ENCODE results near the gene POM121L12.

POM121L12 gene

GRCh38 chr7:53035499-53036412 lies at the start of gene POM121L12:
POM121L12 (plus strand) TSS chr7:53035633; CDS start chr7:53035672, 39 bp downstream.
- DNase-seq (ENCODE audit: low read depth): no peak

- no peak for DNase-seq (ENCODE audit: low read depth)
Measured at GRCh38 chr7:52992001-52992400, 43.4 kb upstream of the POM121L12 start.

- DNase-seq (ENCODE audit: low read depth): no peak
Measured at GRCh38 chr7:52992479-52993162, 42.8 kb upstream of the POM121L12 start.

DNA sequence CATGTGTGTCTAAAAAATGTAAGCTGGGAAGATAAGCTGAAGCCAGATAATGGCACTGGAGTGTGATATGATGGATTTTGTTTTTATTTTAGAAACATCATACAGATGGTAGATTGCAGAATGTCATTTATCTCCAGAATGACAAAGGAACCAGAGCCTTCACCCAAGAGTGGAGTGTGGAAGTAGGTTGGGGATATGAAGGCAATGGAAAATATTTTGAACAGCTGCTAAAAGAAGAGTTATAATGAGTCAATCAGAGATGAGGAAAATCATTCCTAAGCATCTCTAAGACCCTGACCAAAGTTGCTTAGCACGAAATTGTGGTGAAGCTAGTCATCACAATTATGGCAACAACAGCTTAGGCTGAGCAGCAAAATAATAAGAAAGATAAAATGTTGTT lies 39.8 kb upstream of the POM121L12 start:
- no peak for DNase-seq (ENCODE audit: low read depth)

- DNase-seq (ENCODE audit: low read depth): no peak
Measured at GRCh38 chr7:53001221-53001620, 34.2 kb upstream of the POM121L12 start.

DNA sequence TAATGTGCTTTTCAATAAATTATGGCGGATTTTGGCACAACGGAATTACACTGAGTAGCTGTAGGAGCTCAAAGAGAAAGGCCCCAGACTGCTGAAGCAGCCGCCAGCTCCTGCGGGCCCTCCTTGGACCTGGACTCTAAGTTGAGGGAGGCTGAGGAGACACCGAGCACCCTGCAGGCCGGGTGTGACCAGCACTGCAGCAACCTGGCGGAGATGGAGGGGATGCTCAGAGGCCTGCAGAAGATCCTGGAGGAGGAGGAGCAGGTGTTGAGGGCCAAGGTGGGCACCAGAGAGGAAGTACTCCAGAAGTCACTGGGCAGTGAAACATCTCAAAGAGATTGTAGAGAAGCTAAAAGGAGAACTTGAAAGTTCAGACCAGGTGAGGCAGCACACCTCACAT lies 33.0 kb upstream of the POM121L12 start:
- DNase-seq (ENCODE audit: low read depth): no peak

- DNase-seq (ENCODE audit: low read depth): no peak
Measured at GRCh38 chr7:53003653-53004445, 31.6 kb upstream of the POM121L12 start.

GRCh38 chr7:53013925-53014324 lies 21.5 kb upstream of the POM121L12 start:
- no peak for DNase-seq (ENCODE audit: low read depth)

- DNase-seq (ENCODE audit: low read depth): no peak
Measured at GRCh38 chr7:53015463-53015862, 20.0 kb upstream of the POM121L12 start.

GRCh38 chr7:53022893-53023292 lies 12.5 kb upstream of the POM121L12 start:
- DNase-seq (ENCODE audit: low read depth): no peak

GRCh38 chr7:53048638-53049037 lies 13.2 kb downstream of the POM121L12 start:
- DNase-seq (ENCODE audit: low read depth): no peak

DNA sequence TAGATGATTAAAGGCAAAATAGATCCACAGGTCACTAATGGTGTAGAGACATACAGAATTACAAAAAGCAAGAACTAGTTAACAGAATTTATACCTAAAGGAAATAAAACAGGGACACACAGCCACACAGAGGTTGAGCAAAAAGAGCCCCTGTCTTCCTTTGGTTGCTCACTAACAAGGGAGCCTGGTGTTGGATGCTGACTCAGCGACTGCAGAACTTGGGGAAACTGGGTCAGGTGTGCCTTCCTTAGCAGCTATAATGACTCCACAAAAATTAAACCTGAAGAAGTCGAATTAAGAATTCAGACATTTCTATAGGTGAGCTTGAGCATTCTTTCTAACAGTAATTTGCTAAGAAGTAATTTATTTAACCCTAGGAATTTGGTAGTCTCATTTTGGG lies 15.0 kb downstream of the POM121L12 start:
- no peak for DNase-seq (ENCODE audit: low read depth)

DNA sequence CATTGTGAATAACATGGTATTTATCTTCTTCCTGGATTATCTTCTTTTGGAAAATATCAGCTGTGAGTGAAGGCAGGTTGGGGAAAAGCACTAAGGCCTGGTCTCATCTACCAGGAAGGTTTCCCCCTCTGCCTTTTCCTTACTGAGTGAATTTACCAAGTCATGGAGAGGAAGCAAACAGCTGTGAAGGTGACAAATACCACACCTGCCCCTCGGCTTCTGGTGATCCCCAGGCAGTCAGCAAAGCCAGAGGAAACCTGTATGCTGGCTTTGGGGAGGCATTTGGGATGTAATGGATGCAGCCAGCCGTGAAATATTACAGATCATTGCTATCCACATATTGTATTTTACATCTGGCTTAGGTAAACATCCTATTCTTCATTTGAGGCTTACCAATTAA lies 24.2 kb downstream of the POM121L12 start:
- DNase-seq (ENCODE audit: low read depth): no peak

DNA sequence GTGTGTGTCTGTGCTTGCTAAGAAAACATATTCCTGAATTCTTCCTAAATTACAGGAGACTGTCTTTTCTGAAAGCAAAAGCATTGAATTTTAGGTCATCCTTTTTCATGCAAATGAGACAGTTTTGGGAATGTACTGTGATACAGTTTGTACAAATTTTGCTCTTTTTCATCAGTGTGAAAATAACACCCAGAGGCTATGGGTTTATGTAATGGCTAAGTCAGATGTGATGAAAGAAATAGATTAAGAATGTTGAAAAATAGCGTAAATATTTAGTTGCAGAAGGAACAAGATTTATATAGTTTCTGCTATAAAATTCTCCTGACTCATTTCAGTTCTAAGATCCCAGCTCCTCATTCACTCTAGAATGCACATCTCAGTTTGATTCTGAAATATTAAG lies 24.6 kb downstream of the POM121L12 start:
- no peak for DNase-seq (ENCODE audit: low read depth)

DNA sequence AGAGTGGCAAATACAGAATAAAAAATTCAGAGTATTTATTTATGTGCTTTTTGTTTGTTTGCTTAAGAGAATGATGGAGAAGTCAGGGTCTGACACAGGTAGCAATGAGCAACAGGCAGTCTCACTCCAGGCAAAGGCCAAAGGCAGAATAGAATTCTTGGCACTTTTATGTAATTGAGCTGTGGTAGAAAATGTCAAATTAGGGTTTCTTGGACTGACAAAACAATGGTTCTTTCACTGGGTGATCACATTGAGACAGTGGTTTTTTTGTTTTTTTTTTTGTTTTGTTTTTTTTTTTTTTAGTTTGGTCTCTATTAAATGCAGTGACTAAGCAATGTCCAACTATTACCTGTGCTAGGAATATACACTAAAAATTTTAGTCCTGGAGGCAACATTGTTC lies 27.4 kb downstream of the POM121L12 start:
- no peak for DNase-seq (ENCODE audit: low read depth)

DNA sequence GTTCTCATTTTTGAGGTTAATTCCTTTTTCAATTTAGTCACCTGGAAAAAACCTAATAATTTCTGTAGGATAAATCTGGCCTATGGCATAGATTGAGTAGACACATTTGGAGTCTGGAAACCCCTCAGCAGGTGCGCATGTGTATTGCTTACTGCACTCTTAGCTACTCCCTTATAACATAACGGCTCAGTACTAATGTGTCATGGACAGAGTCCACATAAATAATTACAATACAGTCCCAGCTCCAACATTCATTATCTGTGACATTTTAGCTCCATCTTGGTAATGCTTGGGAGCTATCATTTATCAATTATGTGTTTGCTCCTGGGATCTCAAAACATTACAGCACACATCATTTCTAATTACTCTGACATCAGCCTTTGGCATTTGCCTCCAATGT lies 33.2 kb downstream of the POM121L12 start:
- DNase-seq (ENCODE audit: low read depth): no peak

- no peak for DNase-seq (ENCODE audit: low read depth)
Measured at GRCh38 chr7:53070883-53071282, 35.5 kb downstream of the POM121L12 start.

Measured in activated T-helper 9 cell treated with anti-CD3 and anti-CD28 coated beads, Interleukin-2, amount 50 U/mL, for 16 hours (primary cell).